Measurements from ENCODE around the gene TDRD12. TPM values are rescaled to one million over a fixed set of nuclear protein-coding genes. Genes with fewer than 3 reads are reported as not detected.

Gene TDRD12
- total and polyA plus RNA-seq, 2 of the 13 experiments (the other 11 are each of a cell fraction or from before 2014, with no cell fraction given) = 0.03 to 0.40 TPM

DNA sequence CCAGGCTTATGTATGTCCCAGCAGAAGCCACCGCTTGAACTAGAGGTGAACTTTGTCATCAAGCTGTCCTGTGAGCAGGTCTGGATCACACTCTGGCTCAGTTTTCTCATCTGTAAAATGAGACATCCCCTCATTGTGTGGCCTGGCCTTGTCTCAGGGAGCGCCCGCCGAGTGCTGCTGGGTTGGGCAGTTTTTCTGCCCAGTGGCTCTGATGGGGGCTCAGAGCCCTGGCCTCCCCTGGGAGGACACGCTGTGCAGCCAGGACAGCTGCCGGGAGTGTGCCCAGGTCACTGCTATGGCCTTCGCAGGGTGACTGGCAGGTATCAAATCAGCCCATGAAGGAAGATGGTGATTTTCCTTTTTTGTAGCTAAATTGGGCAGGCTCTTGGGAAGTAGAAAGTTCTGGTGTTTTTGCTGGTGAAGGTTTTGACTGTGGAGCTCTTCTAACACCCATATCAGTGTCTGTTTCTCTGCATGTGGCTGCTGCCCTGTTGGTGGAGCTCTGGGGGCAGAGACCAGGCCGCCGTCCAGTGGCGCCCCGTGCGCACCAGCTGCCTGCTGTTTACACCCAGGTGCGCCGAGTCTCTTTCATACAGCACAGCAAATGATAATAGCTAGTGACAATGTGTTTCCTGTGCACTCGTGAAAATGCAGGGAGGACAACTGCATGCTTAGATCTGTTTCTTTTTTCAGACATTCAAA is 109.2 kb downstream of the TDRD12 start:
- ChIA-PET POLR2A (no interaction called here), CTCF (ENCODE audit: low intra/inter-chr PET ratio, low total read pairs) (no interaction called here)
- Histone ChIP-seq H3K27me3 (ENCODE audit: control insufficient read depth in 1 of 2, insufficient read depth in 2 of 2, low read length in 2 of 2) (no peaks in the 10 kb centered on the region), H3K4me1 (ENCODE audit: insufficient read depth, low read length) (peaks cover 17% of the 10 kb centered on the region), H3K4me3 (replicated peaks in 1 of 3; ENCODE audit: insufficient read depth in 1 of 3, low read depth in 2 of 3, low read length in 3 of 3) (no peak overlapping the region), H3K4me2 (ENCODE audit: low read depth, low read length) (no peak overlapping the region), H3K36me3 (replicated peaks in 1 of 2; ENCODE audit: control insufficient read depth in 1 of 2, insufficient read depth in 2 of 2, low read length in 2 of 2) (peaks cover 0 to 1% of the 10 kb centered on the region in 2 experiments; a peak in 1 of 5 replicates), H3K79me2 (ENCODE audit: insufficient read depth, low read length) (no peaks in the 10 kb centered on the region), H3K9me3 (ENCODE audit: low read length) (no peaks in the 10 kb centered on the region), H2AFZ (ENCODE audit: low read length) (no peak overlapping the region), H3K9ac (ENCODE audit: insufficient read depth, low read depth, low read length) (no peak overlapping the region), H4K20me1 (ENCODE audit: insufficient read depth, low read length) (no peaks in the 10 kb centered on the region), H3K27ac (ENCODE audit: extremely low read length, insufficient read depth, low read length) (peak overlapping the region; percentile 20)
- TF ChIP-seq ZNF629 (CRISPR knock-in tag; conservative IDR thresholded peaks at IDR 0.05) (peak; percentile 84), PAWR (CRISPR knock-in tag; IDR thresholded peaks at IDR 0.05; ENCODE audit: borderline replicate concordance) (no peak), EP300 (IDR thresholded peaks at IDR 0.05; ENCODE audit: low read depth in 2 of 2, low read length in 2 of 2) (no peak), EP300 (CRISPR knock-in tag; IDR thresholded peaks at IDR 0.05; ENCODE audit: borderline replicate concordance) (no peak), ZMYM3 (CRISPR knock-in tag; IDR thresholded peaks at IDR 0.05) (peak; percentile 50; the same call in 1 of the 2 replicates), ZKSCAN8 (CRISPR knock-in tag; IDR thresholded peaks at IDR 0.05; ENCODE audit: borderline replicate concordance) (peak; percentile 77; the same call in 1 of the 2 replicates)
- TF ChIP-seq, protein P1, sequence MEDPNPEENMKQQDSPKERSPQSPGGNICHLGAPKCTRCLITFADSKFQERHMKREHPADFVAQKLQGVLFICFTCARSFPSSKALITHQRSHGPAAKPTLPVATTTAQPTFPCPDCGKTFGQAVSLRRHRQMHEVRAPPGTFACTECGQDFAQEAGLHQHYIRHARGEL (CRISPR knock-in tag; IDR thresholded peaks at IDR 0.05) = no peak
- TF ChIP-seq, protein P2, sequence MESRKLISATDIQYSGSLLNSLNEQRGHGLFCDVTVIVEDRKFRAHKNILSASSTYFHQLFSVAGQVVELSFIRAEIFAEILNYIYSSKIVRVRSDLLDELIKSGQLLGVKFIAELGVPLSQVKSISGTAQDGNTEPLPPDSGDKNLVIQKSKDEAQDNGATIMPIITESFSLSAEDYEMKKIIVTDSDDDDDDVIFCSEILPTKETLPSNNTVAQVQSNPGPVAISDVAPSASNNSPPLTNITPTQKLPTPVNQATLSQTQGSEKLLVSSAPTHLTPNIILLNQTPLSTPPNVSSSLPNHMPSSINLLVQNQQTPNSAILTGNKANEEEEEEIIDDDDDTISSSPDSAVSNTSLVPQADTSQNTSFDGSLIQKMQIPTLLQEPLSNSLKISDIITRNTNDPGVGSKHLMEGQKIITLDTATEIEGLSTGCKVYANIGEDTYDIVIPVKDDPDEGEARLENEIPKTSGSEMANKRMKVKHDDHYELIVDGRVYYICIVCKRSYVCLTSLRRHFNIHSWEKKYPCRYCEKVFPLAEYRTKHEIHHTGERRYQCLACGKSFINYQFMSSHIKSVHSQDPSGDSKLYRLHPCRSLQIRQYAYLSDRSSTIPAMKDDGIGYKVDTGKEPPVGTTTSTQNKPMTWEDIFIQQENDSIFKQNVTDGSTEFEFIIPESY (CRISPR knock-in tag; IDR thresholded peaks at IDR 0.05) = peak; percentile 96
- TF ChIP-seq, protein P3, sequence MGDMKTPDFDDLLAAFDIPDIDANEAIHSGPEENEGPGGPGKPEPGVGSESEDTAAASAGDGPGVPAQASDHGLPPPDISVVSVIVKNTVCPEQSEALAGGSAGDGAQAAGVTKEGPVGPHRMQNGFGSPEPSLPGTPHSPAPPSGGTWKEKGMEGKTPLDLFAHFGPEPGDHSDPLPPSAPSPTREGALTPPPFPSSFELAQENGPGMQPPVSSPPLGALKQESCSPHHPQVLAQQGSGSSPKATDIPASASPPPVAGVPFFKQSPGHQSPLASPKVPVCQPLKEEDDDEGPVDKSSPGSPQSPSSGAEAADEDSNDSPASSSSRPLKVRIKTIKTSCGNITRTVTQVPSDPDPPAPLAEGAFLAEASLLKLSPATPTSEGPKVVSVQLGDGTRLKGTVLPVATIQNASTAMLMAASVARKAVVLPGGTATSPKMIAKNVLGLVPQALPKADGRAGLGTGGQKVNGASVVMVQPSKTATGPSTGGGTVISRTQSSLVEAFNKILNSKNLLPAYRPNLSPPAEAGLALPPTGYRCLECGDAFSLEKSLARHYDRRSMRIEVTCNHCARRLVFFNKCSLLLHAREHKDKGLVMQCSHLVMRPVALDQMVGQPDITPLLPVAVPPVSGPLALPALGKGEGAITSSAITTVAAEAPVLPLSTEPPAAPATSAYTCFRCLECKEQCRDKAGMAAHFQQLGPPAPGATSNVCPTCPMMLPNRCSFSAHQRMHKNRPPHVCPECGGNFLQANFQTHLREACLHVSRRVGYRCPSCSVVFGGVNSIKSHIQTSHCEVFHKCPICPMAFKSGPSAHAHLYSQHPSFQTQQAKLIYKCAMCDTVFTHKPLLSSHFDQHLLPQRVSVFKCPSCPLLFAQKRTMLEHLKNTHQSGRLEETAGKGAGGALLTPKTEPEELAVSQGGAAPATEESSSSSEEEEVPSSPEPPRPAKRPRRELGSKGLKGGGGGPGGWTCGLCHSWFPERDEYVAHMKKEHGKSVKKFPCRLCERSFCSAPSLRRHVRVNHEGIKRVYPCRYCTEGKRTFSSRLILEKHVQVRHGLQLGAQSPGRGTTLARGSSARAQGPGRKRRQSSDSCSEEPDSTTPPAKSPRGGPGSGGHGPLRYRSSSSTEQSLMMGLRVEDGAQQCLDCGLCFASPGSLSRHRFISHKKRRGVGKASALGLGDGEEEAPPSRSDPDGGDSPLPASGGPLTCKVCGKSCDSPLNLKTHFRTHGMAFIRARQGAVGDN (CRISPR knock-in tag; IDR thresholded peaks at IDR 0.05) = peak; percentile 27
- intact Hi-C loops (cut with micrococcal nuclease; ENCODE audit: unreplicated experiment) (no loop called here), in situ Hi-C loops (cut with HindIII; ENCODE audit: extremely low pct_ligation_motif_present, low pct_unique_long_range_greater_than_20kb) (no loop called here)
- FAIRE-seq = no peak
- no peak for DNase-seq (ENCODE audit: low spot score)
- 84% methylated on average over 9 of the region's 15 CpGs for WGBS (ENCODE audit: low lambda C conversion rate)
- no TSS peak for BruUV-seq (replicated peaks)
- no peak for ATAC-seq

Data from HepG2 (cell line).